Jurkat, Clone E6-1 (cell line): ENCODE measurements around the gene TOP1. TPM values are rescaled to one million over a fixed set of nuclear protein-coding genes. Genes with fewer than 3 reads are reported as not detected.

ENCODE experiments used
- DNase-seq: peaks from one replicate; pipeline ENCODE4 v3.0.0-alpha.2; 2011; ENCODE audit warnings: low read depth, low spot score
- H3K4me3 ChIP-seq: 2 replicates; pipeline ENCODE4 v1.5.1; 2011; ENCODE audit warnings: mild to moderate bottlenecking, low read length, control low read depth, moderate library complexity
- polyA plus RNA-seq: library from polyadenylated mRNA; unstranded; fragments of >200 nt; gene quantifications from one replicate; pipeline ENCODE4 v1.2.1, GENCODE V29; 2012; ENCODE audit warnings: missing spikeins; ENCODE audit not compliant: insufficient read length, insufficient read depth

The TOP1 gene
- 93.2 TPM for polyA plus RNA-seq

DNA sequence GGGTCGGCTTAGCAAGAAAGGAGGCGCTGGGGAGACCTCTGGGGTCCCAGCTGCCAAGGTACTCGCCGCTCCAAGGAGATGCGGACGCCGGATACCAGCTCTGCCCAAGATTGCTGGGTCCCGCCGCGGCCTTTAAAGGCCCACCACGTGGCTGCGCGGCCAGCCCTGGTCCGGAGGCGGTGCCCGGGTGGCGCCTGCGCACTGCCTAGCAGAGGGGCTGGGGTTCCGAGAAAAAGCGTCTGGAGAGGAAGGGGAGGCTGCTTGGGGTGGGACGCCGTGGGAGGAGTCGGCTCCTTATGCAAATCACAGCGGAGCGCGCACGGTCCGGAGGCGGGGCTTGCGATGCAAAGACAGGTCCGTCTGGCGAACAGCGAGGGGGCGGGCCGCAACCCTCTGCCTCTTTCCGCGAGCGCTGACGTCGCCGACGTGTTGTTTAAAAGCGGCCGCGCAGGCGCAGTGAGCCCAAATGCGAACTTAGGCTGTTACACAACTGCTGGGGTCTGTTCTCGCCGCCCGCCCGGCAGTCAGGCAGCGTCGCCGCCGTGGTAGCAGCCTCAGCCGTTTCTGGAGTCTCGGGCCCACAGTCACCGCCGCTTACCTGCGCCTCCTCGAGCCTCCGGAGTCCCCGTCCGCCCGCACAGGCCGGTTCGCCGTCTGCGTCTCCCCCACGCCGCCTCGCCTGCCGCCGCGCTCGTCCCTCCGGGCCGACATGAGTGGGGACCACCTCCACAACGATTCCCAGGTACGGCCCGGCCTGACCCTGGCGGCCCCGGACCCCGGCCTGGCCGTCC is at the start of gene TOP1:
TSS of gene TOP1 (plus strand) at position 464 of the 791 bp plus-strand sequence. CDS start at position 710, 246 bp downstream.
- peak within 1 kb of the TSS; percentile 72 for H3K4me3 ChIP-seq
- DNase-seq: peak; percentile 99

DNA sequence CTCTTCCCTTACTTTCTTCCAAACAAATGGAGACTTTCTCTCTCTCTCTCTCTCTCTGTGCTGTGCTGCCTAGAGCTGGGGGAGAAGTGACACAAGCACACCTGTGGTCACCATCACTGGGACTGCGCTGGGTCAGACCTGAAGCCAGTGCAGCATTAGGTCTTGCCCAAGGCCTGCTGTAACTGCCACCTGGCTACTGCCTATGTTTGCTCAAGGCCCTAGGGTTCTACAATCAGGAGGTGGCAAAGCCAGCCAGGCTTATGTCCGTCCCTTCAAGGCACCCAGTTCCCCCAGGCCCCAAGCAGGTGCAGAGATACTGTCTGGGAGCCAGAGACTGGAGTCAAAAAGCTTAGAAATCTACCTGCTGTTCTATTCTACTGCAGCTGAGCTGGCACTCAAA is 49.4 kb upstream of the TOP1 start:
- DNase-seq: no peak
- no peak overlapping the region for H3K4me3 ChIP-seq

DNA sequence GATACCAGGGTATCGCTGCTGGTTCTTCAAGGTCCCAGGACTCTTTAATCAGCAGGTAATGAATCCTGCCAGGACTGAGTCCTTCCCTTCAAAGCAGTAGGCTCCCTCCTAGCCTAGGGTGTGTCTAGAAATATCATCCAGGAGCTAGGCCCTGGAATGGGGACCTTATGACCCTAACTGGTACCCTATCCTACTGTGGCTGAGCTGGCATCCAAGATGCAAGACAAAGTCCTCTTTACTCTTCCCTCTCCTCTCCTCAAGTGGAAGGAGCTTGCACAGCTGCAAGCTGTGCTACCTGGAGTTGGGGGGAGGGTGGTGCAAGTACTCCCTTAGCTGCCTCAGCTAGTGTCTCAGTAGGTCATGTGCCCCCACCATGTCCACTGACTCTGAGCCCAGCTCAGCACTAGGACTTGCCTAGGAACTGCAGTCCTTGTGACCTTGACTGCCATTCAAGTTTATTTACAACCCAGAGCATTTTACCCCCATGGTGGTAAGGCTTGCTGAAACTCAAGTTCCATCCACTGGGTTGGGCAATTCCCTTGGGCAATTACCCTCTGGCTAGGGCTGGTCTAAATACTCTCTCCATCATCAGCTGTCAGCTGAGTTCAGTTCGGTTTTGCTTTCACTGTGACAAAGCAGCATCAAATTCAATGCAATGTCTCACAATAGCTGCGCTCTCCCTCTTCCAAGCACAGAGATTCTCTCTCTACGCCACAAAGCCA is 48.4 kb upstream of the TOP1 start:
- DNase-seq: no peak
- H3K4me3 ChIP-seq: no peak overlapping the region

GRCh38 chr20:40980828-40981310 is 47.8 kb upstream of the TOP1 start:
- H3K4me3 ChIP-seq: no peak overlapping the region
- no peak for DNase-seq

GRCh38 chr20:40982415-40983145 is 46.0 kb upstream of the TOP1 start:
- no peak for DNase-seq
- no peak overlapping the region for H3K4me3 ChIP-seq

GRCh38 chr20:40983898-40984297 is 44.7 kb upstream of the TOP1 start:
- no peak overlapping the region for H3K4me3 ChIP-seq
- no peak for DNase-seq

- no peak for DNase-seq
- H3K4me3 ChIP-seq: no peak overlapping the region
Measured at GRCh38 chr20:40984496-40984895, 44.1 kb upstream of the TOP1 start.

DNA sequence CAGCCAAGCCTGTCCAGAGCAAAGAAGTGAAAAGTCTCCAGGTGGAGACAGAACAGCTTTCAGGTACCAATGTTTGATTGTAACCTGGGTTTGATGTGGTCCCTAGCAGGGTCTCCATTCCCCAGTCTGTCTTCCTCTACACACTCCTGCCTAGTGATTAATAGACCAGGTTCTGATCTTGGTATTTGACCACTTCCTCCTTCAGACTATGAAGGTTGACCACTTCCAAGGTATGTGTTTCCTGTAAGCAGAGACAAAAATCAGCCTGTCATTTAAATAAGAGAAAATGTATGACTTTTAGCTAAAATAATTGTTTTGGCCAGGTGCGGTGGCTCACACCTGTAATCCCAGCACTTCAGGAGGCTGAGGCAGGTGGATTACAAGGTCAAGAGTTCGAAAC is 41.8 kb upstream of the TOP1 start:
- peak; percentile 73 for DNase-seq
- H3K4me3 ChIP-seq: no peak overlapping the region

- peak; percentile 53 for DNase-seq
- no peak overlapping the region for H3K4me3 ChIP-seq
Measured at GRCh38 chr20:40990542-40991120, 38.0 kb upstream of the TOP1 start.

- DNase-seq: no peak
- no peak overlapping the region for H3K4me3 ChIP-seq
Measured at GRCh38 chr20:40991181-40991889, 37.3 kb upstream of the TOP1 start.

GRCh38 chr20:40992349-40993113 is 36.1 kb upstream of the TOP1 start:
- no peak for DNase-seq
- H3K4me3 ChIP-seq: no peak overlapping the region

GRCh38 chr20:40993794-40994540 is 34.7 kb upstream of the TOP1 start:
- no peak for DNase-seq
- no peak overlapping the region for H3K4me3 ChIP-seq

- no peak for DNase-seq
- no peak overlapping the region for H3K4me3 ChIP-seq
Measured at GRCh38 chr20:40996326-40996725, 32.3 kb upstream of the TOP1 start.

GRCh38 chr20:40997116-40997515 is 31.5 kb upstream of the TOP1 start:
- DNase-seq: no peak
- no peak overlapping the region for H3K4me3 ChIP-seq

DNA sequence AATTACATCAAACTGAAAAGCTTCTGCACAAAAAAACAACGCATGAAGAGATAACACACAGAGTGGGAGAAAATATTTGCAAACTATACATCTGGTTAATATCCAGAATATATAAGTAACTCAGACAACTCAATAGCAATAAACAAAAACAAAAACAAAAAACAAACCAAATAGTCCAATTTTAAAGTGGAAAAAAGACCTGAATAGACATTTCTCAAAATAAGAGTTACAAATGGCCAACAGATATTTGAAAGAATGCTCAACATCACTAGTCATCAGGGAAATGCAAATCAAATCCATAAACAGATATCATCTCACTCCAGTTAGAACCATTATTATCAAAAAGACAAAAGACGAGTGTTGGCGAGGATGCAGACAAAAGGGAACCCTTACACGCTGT is 28.8 kb upstream of the TOP1 start:
- DNase-seq: no peak
- no peak overlapping the region for H3K4me3 ChIP-seq

DNA sequence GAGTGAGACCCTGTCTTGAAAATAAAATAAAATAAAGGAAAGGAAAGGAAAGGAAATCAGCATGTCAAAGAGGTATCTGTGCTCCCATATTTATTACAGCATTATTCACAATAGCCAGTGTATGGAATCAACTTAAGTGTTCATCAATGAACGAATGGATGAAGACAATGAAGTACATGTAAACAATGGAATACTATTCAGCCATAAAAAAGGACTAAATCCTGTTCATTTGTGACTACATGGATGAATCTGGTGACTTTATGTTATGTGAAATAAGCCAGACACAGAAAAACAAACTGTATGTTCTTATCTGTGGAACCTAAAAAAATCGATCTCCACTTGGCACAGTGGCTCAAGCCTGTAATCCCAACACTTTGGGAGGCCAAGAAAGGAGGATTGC is 28.0 kb upstream of the TOP1 start:
- no peak overlapping the region for H3K4me3 ChIP-seq
- no peak for DNase-seq

- no peak for DNase-seq
- H3K4me3 ChIP-seq: no peak overlapping the region
Measured at GRCh38 chr20:41001497-41001896, 27.1 kb upstream of the TOP1 start.

DNA sequence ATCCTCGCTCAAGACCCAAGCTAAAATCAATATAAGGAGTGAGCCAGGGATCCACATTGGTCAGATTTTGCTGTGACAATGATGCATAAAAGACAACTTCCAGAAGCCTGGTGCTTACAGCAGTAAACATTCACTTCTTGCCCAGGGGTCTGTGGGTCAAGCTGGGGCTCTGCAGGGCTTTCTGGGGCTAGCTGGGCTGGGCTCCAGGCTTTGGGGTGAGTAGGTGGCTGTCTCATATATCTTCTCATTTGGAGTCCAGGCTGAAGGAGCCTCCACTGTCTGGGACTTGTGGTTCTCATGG is 25.8 kb upstream of the TOP1 start:
- DNase-seq: no peak
- no peak overlapping the region for H3K4me3 ChIP-seq
